ENCODE data around the gene PPY.
"Not testable (repeated sequence)": the region's sequence is repeated elsewhere in the genome, so short reads cannot be mapped to it uniquely, and the experiment has no call there.

PPY gene

GRCh38 chr17:43962479-43962878 is 20.2 kb upstream of the PPY start:
- no peak for DNase-seq

- no peak for DNase-seq
Observed at GRCh38 chr17:43961954-43962353, 19.7 kb upstream of the PPY start.

GRCh38 chr17:43961292-43961691 is 19.0 kb upstream of the PPY start:
- DNase-seq: not testable (repeated sequence)

- no peak for DNase-seq
Observed at GRCh38 chr17:43958748-43959352, 16.6 kb upstream of the PPY start.

GRCh38 chr17:43956222-43956621 is 13.9 kb upstream of the PPY start:
- DNase-seq: no peak

GRCh38 chr17:43953746-43954145 is 11.5 kb upstream of the PPY start, which contains the start of gene PYY:
Gene PYY, minus strand, starts transcription at chr17:43953940. Its CDS starts 457 bp downstream, at chr17:43953483.
- DNase-seq: no peak

- DNase-seq: no peak
Observed at GRCh38 chr17:43952724-43953666, 10.7 kb upstream of the PPY start.

- DNase-seq: no peak
Observed at GRCh38 chr17:43952351-43952723, 10.1 kb upstream of the PPY start.

GRCh38 chr17:43951750-43952149 is 9.5 kb upstream of the PPY start:
- no peak for DNase-seq

- DNase-seq: no peak
Observed at GRCh38 chr17:43950554-43950953, 8.3 kb upstream of the PPY start.

- DNase-seq: no peak
Observed at GRCh38 chr17:43949781-43950180, 7.5 kb upstream of the PPY start.

- no peak for DNase-seq
Observed at GRCh38 chr17:43946781-43947180, 4.5 kb upstream of the PPY start.

- DNase-seq: no peak
Observed at GRCh38 chr17:43945074-43945829, 3.0 kb upstream of the PPY start.

- DNase-seq: no peak
Observed at GRCh38 chr17:43940630-43941029, 1.6 kb downstream of the PPY start.

- DNase-seq: no peak
Observed at GRCh38 chr17:43939886-43940285, 2.4 kb downstream of the PPY start.

- DNase-seq: not testable (repeated sequence)
Observed at GRCh38 chr17:43939452-43939851, 2.8 kb downstream of the PPY start.

GRCh38 chr17:43938838-43939182 is 3.5 kb downstream of the PPY start:
- DNase-seq: no peak

- no peak for DNase-seq
Observed at GRCh38 chr17:43936434-43936833, 5.8 kb downstream of the PPY start.

GRCh38 chr17:43935926-43936261 is 6.4 kb downstream of the PPY start:
- no peak for DNase-seq

- DNase-seq: no peak
Observed at GRCh38 chr17:43935204-43935925, 6.9 kb downstream of the PPY start.

GRCh38 chr17:43932923-43933322 is 9.4 kb downstream of the PPY start:
- DNase-seq: no peak

- DNase-seq: no peak
Observed at GRCh38 chr17:43932357-43932756, 9.9 kb downstream of the PPY start.

- no peak for DNase-seq
Observed at GRCh38 chr17:43931062-43931571, 11.2 kb downstream of the PPY start.

Measured in activated gamma-delta T cell treated with Interleukin-2 at 50 U/mL for 16 hours (primary cell).